GM21619 (cell line): ENCODE measurements around the gene NAA80.
"Not testable (repeated sequence)": the region's sequence is repeated elsewhere in the genome, so short reads cannot be mapped to it uniquely, and the experiment has no call there.

Experiments used
- ATAC-seq: cut with Tn5 transposase; IDR thresholded peaks from one replicate; pipeline ENCODE4 v1.9.1; 2021; ENCODE audit not compliant: unreplicated experiment

Gene NAA80

DNA sequence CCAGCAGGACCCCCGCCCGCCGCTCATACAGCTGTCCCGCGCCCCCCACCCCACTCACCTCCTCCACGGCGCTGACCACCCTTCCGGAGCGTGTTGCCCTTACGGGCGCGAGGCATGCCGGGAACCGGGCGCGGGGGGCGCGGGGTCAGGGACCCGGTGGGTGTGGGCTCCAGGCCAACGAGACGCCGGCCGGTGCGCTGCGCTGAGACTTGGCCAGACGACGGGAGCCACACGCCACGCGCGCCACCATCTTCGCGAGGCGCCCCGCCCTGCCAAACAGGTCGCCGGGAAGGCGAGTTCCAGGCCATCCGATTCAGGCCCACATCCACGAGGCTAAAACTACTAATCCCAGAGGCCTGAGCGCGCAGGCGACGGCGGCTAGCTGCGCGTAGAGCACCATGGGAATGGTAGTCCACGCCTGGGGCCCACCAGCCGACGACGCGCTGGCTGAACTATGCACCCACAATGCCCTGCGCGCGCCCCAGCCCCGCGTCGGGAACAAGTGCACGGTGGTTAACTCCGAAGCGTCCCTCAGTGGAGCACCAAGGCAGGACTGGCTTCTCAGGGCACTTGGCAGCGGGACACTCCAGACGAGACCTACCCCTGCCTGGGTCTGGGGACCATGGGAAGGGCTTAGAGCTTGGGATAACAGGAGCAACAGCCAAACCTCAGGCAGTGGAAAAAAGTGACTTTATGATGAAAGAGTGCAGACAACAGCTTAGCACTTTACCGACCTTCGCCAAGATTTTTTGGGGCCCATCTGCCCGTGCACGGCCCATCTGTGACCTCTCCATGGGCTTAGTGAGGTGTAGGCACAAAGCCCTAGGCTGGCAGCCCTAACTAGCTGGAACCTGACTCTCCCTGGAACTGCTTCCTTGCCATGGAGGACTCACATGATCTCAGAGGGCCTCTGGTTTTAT lies 6.8 kb downstream of the NAA80 start, which contains the start of gene IFRD2:
Gene IFRD2 (minus strand): TSS at position 271 of the 920 bp plus-strand sequence. CDS start 155 bp downstream, at position 116.
- peak; percentile 91 for ATAC-seq

DNA sequence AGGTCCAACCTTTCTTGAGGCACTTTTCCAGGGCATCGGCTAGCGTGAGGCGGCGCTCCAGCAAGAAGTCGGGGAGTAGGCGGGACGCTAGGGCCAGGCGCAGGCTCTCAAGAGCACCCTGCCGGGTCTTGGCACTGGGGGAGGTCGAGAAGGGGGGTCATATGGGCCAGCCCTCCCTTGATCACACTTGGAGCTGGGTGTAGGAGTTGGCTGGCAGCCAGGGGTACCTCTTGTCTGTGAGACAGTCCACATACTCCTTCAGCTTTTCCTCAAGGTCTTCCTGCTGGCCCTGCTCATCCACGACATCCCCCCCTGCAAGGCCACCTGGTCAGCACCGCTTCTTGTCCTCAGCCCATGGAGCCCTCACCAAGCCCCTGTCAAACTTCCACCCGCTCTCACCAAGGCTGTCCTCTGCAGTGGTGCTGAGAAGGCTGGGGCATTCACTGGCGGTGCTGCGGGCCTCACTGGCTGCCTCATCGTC lies 9.0 kb downstream of the NAA80 start:
- no peak for ATAC-seq

DNA sequence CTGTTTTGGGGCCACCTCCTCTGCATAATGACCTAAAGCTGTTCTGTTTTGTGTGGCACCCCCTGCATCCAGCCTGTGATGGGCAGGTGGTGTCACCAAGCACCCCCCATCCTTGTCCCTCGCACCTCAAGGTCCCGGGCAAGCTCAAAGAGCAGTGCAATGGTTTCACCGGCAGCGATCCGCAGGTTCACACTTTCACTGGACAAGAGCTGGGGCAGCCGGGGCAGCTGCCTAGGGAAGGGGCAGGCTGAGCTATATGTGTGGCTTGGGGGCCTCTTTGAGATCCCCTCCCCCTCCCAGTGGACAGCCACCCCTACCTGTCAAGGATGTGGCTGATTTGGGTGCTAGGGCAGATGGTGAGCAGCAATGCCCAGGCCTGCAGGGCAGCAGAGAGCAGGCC lies 10.1 kb downstream of the NAA80 start:
- no peak for ATAC-seq

DNA sequence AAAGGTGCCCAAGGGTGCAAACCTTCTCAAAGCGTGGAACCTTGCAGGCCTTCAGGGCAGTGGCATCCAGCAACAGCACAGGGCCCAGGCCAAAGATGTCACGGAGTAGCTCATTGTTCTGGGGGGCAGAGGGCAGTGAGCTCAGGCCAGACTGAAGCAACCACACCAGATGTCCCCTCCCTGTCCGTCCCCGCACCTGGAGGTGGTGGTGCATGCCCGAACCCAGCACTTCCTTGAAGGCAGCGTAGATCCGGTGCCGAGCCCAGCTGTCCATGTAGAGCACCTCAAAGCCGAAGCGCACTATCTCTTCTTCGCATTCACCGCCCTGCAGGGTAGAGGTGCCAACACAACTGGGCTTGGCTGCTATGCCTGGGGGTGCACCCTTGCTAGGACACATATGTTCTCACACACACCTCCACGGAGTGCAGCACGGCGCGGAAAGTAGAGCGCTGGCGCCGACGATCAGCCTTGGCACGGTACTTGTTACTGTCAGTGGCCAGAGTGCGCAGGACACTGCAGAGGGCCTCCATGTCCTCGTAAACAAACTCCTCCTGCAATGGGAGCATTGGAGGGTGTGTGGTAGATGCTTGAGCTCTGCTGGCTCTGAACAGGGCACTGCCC lies 10.7 kb downstream of the NAA80 start:
- no peak for ATAC-seq

DNA sequence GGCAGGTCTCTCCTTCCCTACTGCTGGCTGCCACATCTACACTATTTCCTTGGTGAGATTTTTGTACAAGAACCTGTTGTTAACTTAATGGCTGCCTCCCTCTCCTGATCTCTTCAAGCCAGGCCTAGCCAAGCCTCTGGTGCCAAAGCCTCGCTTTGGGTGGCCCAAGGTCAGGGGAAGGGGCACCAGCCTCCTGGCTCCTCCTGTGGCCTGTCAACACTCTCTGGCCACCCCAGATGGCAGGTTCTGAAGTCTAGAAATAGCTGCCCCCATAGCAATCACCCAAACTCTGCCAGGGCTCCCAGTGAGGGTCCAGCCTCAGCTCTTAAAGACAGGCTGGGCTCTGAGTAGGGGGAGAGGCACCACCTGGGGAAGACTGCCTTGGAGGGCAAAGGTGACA lies 11.9 kb downstream of the NAA80 start:
- ATAC-seq: no peak

DNA sequence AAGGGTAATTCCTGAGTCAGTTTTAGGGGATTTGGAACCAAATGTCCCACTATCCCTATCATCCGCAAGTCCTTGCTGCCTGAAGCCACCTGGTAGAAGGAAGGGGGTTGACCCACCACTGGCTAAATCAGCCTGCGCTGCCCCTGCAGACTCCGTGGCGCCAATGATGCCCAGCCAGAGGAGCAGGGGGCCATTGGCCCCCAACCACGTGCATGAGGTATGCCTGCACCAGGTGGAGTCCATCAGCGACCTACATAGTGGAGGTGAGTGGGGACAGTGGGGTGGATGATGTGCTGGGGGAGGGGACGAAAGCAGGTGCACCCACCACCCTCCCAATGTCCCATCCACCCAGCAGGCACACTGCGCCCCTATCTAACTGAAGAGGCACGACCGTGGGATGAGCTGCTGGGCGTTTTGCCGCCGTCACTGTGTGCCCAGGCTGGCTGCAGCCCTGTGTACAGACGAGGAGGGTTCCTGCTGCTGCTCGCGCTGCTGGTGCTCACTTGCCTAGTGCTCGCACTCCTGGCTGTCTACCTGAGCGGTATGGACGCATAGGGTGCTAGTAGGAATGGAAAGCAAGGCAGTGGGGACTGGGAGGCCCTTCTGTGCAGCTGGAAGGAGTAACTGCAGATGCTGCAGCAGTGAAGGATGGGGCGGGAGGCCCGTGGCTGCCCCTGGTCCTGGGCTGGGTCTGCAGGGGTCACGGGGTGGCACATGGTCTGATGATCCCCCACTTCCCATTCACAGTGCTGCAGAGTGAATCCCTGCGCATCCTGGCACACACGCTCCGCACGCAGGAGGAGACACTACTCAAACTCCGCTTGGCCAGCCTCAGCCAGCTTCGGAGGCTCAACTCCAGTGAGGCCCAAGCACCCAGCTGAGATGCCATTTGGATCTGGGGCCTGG lies 12.6 kb downstream of the NAA80 start:
- no peak for ATAC-seq

DNA sequence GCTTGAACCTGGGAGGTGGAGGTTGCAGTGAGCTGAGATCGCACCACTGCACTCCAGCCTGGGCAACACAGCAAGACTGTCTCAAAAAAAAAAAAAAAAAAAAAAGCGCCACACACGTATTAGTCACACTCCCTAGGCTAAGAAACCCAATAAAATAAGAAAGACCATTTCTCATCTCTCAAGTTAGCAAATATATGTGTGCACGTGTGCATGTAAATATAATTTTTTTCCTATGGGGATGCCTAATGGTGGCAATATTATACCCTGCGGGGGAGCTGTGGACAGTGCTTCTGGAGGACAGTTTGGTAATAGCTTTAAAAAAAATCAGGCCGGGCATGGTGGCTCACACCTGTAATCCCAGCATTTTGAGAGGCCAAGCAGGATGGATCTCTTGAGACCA lies 15.1 kb downstream of the NAA80 start:
- not testable (repeated sequence) for ATAC-seq

DNA sequence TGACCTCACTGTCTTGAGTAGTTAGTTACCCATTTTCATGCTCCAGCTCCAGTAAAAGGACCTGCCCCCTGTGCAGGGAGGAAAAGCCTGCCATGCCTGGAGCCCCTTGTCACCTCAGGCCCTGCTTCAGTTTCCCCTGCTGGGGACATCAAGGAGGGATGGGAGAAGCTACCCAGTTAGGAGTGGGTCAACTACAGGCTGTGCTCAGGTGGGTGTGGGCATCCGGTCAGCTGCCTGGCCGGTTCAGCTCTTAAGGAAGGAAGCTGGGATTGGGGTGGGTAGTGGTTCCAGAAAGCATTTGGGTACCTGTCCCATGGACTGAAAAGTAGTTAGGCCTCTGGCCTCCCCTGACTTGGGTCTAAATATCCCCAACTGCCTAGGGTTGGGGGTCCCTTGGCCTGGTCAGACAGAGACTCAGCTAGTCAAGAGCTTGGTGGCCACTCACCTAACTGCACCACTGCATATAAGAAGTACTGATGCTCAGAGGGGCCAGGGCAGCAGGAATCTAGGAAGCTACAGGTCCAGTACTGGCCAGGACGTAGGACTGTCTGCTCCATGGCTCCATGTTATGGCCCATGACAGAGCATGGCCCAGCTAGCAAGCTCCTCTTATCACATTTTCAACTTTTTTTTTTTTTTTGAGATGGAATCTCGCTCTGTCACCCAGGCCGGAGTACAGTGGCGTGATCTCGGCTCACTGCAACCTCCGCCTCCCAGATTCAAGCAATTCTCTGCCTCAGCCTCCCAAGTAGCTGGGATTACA lies 19.8 kb downstream of the NAA80 start:
- no peak for ATAC-seq

DNA sequence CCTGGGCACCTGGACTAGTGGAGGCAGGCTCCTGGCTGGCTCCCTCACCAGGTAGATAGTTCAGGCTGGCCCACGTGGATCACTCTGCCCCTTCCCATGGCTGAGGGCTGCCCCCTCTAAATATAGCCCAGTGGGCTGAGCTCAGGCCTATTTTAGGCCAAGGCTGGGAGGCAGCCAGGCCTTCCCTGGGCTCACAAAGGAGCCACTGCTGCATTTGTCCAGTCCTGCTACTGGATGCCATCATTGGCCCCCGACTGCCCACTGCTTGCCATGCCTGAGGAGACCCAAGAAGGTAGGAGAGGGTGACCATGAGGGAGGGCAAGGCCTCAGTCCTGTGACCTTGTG lies 20.4 kb downstream of the NAA80 start, which contains the start of gene LSMEM2:
Gene LSMEM2 (plus strand): TSS at position 208 of the 345 bp plus-strand sequence. CDS start 27 bp downstream, at position 235.
- ATAC-seq: no peak

DNA sequence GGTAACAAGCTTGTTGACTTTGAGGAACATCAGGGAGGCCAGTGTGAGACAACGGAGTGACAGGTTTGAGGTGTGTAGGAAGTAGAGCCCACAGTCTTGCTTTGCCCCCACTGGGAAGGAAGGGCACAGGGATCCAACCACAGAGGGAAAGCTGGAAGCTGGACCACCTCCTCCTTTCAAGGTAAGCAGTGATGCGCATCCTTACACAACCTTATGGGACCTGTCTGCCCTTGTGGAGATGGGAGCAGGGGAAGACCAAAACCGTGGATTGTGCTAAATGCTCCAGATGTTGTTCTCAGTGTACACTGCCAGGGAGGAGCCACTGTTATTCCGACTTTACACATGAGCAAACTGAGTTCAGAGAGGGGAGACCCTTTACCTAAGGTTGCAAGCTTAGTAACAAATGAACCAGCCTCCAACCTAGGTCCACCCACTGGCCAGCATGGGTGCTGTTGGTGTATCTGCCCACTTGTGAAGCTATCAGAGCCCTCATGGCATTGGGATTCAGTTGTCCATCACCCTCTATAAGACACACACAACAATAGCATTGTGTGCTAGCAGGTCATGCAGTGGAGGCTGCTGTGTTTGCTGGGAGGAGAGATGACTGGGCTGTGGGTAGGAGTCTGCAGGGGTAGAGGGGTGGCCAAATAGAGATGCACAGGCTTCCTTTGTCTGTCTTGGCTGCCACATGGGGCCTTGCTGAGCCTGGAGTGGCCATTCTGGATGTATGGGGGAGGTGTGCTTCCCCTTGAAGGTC lies 20.9 kb downstream of the NAA80 start:
- ATAC-seq: no peak

DNA sequence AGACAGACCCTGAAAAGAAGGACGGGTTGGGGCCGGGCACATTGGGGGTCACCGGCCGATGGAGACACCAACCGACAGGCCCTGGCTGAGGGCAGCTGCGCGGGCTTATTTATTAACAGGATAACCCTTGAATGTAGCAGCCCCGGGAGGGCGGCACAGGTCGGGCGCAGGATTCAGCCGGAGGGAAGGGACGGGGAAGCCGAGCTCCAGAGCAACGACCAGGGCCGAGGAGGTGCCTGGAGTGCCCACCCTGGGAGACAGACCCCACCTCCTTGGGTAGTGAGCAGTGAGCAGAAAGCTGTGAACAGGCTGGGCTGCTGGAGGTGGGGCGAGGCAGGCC lies 22.5 kb downstream of the NAA80 start:
- no peak for ATAC-seq

DNA sequence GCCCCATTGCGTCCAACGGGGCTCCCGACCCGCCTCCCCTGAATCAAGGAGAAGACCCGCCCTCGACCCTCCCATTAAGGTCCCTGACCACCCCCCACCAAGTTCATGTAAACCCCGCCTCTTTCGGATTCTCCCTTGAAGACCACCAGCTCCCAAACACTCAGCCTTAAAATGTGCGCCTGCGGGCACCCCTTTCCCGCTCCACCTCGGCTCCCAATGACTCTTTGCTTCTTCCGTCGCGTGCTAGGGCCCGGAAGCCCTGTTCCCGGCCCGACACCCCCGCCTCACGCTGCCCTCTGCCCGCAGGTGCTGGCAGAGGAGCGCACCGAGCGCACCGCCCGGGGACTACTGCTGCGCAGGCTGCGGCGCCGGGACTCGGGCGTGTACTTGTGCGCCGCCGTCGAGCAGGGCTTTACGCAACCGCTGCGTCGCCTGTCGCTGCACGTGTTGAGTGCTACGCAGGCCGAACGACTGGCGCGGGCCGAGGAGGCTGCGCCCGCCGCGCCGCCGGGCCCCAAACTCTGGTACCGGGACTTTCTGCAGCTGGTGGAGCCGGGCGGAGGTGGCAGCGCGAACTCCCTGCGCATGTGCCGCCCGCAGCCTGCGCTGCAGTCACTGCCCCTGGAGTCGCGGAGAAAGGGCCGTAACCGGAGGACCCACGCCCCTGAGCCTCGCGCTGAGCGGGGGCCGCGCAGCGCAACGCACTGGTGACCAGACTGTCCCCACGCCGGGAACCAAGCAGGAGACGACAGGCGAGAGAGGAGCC lies 23.0 kb downstream of the NAA80 start:
- ATAC-seq: no peak

DNA sequence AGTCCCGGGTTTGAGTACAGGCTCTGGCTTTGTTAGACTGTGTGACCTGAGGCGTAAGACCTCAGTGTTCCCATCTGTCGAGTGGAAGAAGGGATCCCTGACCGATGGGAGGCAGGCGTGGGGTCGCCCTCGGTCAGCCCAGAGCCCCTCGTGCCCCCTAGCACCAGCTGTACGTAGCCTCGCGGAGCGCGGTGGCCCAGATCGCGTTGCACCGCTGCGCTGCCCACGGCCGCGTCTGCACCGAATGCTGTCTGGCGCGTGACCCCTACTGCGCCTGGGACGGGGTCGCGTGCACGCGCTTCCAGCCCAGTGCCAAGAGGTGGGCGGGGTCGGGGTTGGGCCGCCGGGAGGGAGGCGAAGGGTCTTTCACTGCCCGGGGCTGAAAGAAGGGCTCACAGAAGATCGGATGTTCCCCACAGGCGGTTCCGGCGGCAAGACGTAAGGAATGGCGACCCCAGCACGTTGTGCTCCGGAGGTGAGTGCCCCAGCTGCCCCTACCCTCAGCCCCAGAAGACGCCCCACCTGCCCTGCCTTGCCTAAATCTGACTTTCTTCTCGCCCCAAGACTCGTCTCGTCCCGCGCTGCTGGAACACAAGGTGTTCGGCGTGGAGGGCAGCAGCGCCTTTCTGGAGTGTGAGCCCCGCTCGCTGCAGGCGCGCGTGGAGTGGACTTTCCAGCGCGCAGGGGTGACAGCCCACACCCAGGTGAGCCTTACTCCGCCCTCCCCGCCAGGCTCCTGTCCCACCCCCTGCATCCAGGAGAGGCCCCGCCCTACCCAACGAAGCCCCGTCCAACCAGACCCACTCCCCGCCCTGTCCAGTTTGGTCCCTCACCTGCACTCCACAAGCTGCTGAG lies 23.8 kb downstream of the NAA80 start:
- no peak for ATAC-seq

DNA sequence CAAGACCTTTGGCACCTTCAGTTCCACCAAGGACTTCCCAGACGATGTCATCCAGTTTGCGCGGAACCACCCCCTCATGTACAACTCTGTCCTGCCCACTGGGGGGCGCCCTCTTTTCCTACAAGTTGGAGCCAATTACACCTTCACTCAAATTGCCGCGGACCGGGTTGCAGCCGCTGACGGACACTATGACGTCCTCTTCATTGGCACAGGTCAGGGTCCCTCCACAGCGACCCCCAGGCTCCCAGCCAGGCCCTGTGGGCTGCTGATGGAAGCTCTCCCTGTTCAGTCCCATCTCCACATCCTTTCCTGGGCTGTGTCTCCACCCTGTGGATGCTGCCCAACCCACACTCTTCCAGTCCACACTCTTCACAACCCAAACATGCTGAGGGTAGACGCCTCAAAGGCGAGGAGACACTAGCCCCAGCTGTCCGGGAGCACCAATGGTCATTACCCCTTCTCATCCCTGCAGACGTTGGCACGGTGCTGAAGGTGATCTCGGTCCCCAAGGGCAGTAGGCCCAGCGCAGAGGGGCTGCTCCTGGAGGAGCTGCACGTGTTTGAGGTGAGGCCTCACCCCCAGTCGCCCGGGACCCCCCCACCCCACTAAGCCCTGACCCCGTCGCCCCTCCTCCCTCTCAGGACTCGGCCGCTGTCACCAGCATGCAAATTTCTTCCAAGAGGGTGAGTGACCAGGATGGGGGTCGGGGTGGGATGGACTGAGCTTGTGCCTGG lies 24.7 kb downstream of the NAA80 start:
- no peak for ATAC-seq

DNA sequence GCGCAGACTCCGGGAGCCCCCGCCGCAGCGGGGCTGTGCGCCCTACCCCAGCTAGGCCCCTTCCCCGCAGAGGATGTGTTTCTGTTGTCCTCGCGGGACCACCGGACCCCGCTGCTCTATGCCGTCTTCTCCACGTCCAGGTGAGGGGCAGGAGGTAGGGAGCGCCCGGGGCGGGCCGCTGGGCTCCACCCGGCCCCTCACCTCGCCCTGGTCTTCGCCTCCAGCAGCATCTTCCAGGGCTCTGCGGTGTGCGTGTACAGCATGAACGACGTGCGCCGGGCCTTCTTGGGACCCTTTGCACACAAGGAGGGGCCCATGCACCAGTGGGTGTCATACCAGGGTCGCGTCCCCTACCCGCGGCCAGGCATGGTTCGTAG lies 25.5 kb downstream of the NAA80 start:
- no peak for ATAC-seq

DNA sequence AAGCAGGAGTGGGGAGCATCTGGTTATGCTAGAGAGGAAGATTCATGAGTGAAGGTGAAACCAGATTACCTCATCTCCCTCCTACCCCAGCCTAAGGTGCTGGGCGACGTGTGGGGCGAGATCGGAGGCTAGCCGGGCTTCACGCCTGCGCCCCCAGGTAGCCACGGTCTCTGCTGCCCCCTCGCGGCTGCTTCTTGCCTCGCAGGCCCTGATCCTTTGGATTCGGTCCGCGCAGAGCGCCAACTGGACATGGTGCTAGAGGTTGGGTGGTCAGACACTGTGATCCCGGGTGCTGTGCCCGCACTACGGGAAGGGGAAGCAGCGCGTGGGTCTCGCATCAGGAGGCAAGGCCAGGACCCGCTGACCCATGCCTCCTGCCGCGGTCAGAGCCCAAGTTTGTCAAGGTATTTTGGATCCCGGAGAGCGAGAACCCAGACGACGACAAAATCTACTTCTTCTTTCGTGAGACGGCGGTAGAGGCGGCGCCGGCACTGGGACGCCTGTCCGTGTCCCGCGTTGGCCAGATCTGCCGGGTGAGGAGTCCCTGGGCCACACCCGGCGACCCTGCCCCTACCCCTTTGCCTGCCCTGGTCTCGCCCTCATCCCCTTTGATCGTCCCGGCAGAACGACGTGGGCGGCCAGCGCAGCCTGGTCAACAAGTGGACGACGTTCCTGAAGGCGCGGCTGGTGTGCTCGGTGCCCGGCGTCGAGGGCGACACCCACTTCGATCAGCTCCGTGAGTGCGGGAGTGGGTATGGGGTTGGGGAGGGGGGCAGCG lies 26.1 kb downstream of the NAA80 start:
- peak; percentile 77 for ATAC-seq

DNA sequence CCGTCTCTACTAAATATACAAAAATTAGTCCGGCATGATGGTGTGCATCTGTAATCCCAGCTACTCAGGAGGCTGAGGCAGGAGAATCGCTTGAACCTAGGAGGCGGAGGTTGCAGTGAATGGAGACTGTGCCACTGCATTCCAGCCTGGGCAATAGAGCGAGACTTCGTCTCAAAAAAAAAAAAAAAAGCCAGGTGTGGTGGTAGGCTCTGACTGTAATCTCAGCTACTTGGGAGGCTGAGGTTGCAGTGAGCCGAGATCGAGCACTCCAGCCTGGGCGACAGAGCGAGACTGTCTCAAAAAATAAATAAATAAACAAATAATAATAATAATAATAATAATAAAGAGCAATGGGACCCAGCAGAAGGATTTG lies 26.7 kb downstream of the NAA80 start:
- not testable (repeated sequence) for ATAC-seq
